ENCODE measurements around the gene SGO1. TPM values are rescaled to one million over a fixed set of nuclear protein-coding genes. Genes with fewer than 3 reads are reported as not detected.

Gene SGO1
- total and polyA plus RNA-seq, 5 donors from 2014 or later = 0.56 to 2.7 (median 2.1) TPM

DNA sequence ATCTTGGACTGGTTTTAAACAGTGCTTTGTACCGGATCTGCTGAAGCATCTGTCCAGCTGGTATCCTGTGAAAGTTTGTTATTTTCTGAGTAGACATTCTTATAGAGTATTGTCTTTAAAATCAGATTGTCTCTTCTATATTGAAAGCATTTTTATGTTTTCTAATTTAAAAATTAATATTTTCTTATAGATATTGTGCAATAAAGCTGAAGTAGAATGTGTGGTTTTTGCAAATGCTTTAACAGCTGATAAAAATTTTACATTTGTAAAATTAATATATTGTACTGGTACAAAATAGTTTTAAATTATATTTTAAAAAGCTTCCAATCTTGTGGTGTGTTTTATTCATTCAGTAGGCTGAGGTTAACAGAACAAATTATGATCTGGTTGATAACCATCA, 31.9 kb downstream of the SGO1 start:
- Histone ChIP-seq H3K4me3 (ENCODE audit: low read depth, low read length) (no peak overlapping the region), H3K9me3 (ENCODE audit: control insufficient read depth in 2 of 2, low read length in 2 of 2) (no peaks in the 10 kb centered on the region), H3K27me3 (ENCODE audit: control insufficient read depth, insufficient read depth, low read length) (no peaks in the 10 kb centered on the region), H3K4me1 (ENCODE audit: control insufficient read depth, insufficient read depth, low read length, poor library complexity, severe bottlenecking) (no peaks in the 10 kb centered on the region), H3K27ac (ENCODE audit: insufficient read depth, low read length, poor library complexity, severe bottlenecking) (no peak overlapping the region), H3K36me3 (ENCODE audit: control insufficient read depth, insufficient read depth, low read length) (peaks cover 41% of the 10 kb centered on the region)
- Mint-ChIP-seq H3K36me3 (peaks cover 17% of the 10 kb centered on the region), H3K27me3 (no peaks in the 10 kb centered on the region), H3K9me3 (no peaks in the 10 kb centered on the region), H3K4me1 (peaks cover 0 to 19% (median 5%) of the 10 kb centered on the region in 4 donors), H3K4me3 (no peak overlapping the region), H3K27ac (no peak overlapping the region)
- DNase-seq = no peak
- ATAC-seq (ENCODE audit: low read depth in 2 of 2) = no peak

GRCh38 chr3:20148466-20148865, 37.5 kb downstream of the SGO1 start:
- Histone ChIP-seq H3K36me3 (ENCODE audit: control insufficient read depth, insufficient read depth, low read length) (peaks cover 65% of the 10 kb centered on the region), H3K4me3 (ENCODE audit: low read depth, low read length) (no peak overlapping the region), H3K4me1 (ENCODE audit: control insufficient read depth, insufficient read depth, low read length, poor library complexity, severe bottlenecking) (no peaks in the 10 kb centered on the region), H3K9me3 (ENCODE audit: control insufficient read depth in 2 of 2, low read length in 2 of 2) (no peaks in the 10 kb centered on the region), H3K27ac (ENCODE audit: insufficient read depth, low read length, poor library complexity, severe bottlenecking) (no peak overlapping the region), H3K27me3 (ENCODE audit: control insufficient read depth, insufficient read depth, low read length) (no peaks in the 10 kb centered on the region)
- H3K27ac Mint-ChIP-seq = no peak overlapping the region
- H3K9me3 Mint-ChIP-seq = peaks cover 0 to under 1% (median 0%) of the 10 kb centered on the region in 7 donors
- no peaks in the 10 kb centered on the region for H3K27me3 Mint-ChIP-seq
- H3K4me3 Mint-ChIP-seq = no peak overlapping the region
- peaks cover 44% of the 10 kb centered on the region for H3K36me3 Mint-ChIP-seq
- DNase-seq (no peak), ATAC-seq (ENCODE audit: low read depth in 2 of 2) (no peak)
- peaks cover 3 to 17% (median 7%) of the 10 kb centered on the region in 4 donors for H3K4me1 Mint-ChIP-seq

DNA sequence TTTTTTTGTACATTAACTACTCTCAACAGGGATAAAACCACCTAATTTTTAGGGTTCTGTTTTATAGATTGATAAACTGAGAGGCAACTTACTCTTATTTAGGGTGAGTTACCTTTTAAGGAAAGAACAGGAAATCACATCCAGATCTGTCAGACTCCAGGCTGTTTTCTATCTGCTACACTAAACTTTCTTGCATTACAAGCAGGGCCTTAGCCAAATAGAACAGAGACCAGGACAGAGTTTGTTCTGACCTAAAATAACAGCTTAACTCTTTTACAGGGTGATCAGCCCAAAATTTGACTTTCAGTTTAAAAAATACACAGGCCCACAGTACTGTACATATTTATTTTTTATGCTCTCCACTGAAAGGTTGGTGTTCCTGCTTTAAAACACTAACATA, 38.6 kb downstream of the SGO1 start:
- H3K27me3 ChIP-seq (ENCODE audit: control insufficient read depth, insufficient read depth, low read length) = no peaks in the 10 kb centered on the region
- Mint-ChIP-seq H3K9me3 (peaks cover 0 to 2% (median 0%) of the 10 kb centered on the region in 7 donors), H3K27me3 (no peaks in the 10 kb centered on the region), H3K36me3 (peaks cover 53% of the 10 kb centered on the region), H3K27ac (no peak overlapping the region), H3K4me1 (peaks cover 3 to 13% (median 7%) of the 10 kb centered on the region in 4 donors), H3K4me3 (no peak overlapping the region)
- peaks cover 67% of the 10 kb centered on the region for H3K36me3 ChIP-seq (ENCODE audit: control insufficient read depth, insufficient read depth, low read length)
- DNase-seq = no peak
- H3K9me3 ChIP-seq (ENCODE audit: control insufficient read depth in 2 of 2, low read length in 2 of 2) = no peaks in the 10 kb centered on the region
- no peak for ATAC-seq (ENCODE audit: low read depth in 2 of 2)
- no peak overlapping the region for H3K4me3 ChIP-seq (ENCODE audit: low read depth, low read length)
- no peak overlapping the region for H3K27ac ChIP-seq (ENCODE audit: insufficient read depth, low read length, poor library complexity, severe bottlenecking)
- no peaks in the 10 kb centered on the region for H3K4me1 ChIP-seq (ENCODE audit: control insufficient read depth, insufficient read depth, low read length, poor library complexity, severe bottlenecking)

GRCh38 chr3:20146301-20146700, 39.7 kb downstream of the SGO1 start:
- H3K4me1 Mint-ChIP-seq = peaks cover 0 to 8% (median 5%) of the 10 kb centered on the region in 4 donors
- Histone ChIP-seq H3K9me3 (ENCODE audit: control insufficient read depth in 2 of 2, low read length in 2 of 2) (no peaks in the 10 kb centered on the region), H3K36me3 (ENCODE audit: control insufficient read depth, insufficient read depth, low read length) (peaks cover 71% of the 10 kb centered on the region), H3K4me1 (ENCODE audit: control insufficient read depth, insufficient read depth, low read length, poor library complexity, severe bottlenecking) (no peaks in the 10 kb centered on the region), H3K27ac (ENCODE audit: insufficient read depth, low read length, poor library complexity, severe bottlenecking) (no peak overlapping the region), H3K27me3 (ENCODE audit: control insufficient read depth, insufficient read depth, low read length) (no peaks in the 10 kb centered on the region), H3K4me3 (ENCODE audit: low read depth, low read length) (no peak overlapping the region)
- no peak for DNase-seq
- H3K27ac Mint-ChIP-seq = peak overlapping the region in 1 of 3 donors; percentile 48
- H3K27me3 Mint-ChIP-seq = no peaks in the 10 kb centered on the region
- peaks cover 59% of the 10 kb centered on the region for H3K36me3 Mint-ChIP-seq
- peaks cover 0 to 2% (median 0%) of the 10 kb centered on the region in 7 donors for H3K9me3 Mint-ChIP-seq
- no peak for ATAC-seq (ENCODE audit: low read depth in 2 of 2)
- no peak overlapping the region for H3K4me3 Mint-ChIP-seq

DNA sequence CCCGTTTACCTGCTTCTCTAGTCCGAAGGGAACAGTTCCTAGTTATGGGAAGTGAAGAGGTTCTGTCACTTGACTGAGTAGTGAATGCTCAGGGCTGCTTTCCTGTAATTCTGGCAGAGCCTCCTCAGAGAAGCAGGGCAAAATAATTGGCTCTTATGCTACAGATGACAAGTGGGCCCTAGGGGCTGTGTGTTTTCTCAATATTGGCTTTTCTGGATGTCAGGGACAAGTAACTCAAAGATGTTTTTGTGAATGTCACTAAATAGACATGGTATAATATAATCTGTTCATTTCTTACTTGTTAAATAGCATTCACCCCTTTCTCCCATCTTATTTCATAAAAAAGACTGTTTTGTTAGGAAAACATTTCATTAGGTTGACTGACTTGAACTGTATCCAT, 40.1 kb downstream of the SGO1 start:
- Histone ChIP-seq H3K27ac (ENCODE audit: insufficient read depth, low read length, poor library complexity, severe bottlenecking) (no peak overlapping the region), H3K27me3 (ENCODE audit: control insufficient read depth, insufficient read depth, low read length) (no peaks in the 10 kb centered on the region), H3K4me3 (ENCODE audit: low read depth, low read length) (no peak overlapping the region), H3K36me3 (ENCODE audit: control insufficient read depth, insufficient read depth, low read length) (peaks cover 68% of the 10 kb centered on the region), H3K9me3 (ENCODE audit: control insufficient read depth in 2 of 2, low read length in 2 of 2) (no peaks in the 10 kb centered on the region), H3K4me1 (ENCODE audit: control insufficient read depth, insufficient read depth, low read length, poor library complexity, severe bottlenecking) (no peaks in the 10 kb centered on the region)
- Mint-ChIP-seq H3K4me1 (peaks cover 0 to 9% (median 7%) of the 10 kb centered on the region in 4 donors), H3K27me3 (no peaks in the 10 kb centered on the region), H3K9me3 (peaks cover 0 to 2% (median 0%) of the 10 kb centered on the region in 7 donors), H3K4me3 (no peak overlapping the region), H3K27ac (no peak overlapping the region), H3K36me3 (peaks cover 63% of the 10 kb centered on the region)
- DNase-seq = no peak
- ATAC-seq (ENCODE audit: low read depth in 2 of 2) = no peak

GRCh38 chr3:20143519-20143918, 42.5 kb downstream of the SGO1 start:
- H3K36me3 Mint-ChIP-seq = peaks cover 60% of the 10 kb centered on the region
- H3K4me3 ChIP-seq (ENCODE audit: low read depth, low read length) = no peak overlapping the region
- no peaks in the 10 kb centered on the region for H3K27me3 ChIP-seq (ENCODE audit: control insufficient read depth, insufficient read depth, low read length)
- no peaks in the 10 kb centered on the region for H3K4me1 ChIP-seq (ENCODE audit: control insufficient read depth, insufficient read depth, low read length, poor library complexity, severe bottlenecking)
- DNase-seq (no peak), ATAC-seq (ENCODE audit: low read depth in 2 of 2) (no peak)
- peaks cover 0 to 11% (median 3%) of the 10 kb centered on the region in 4 donors for H3K4me1 Mint-ChIP-seq
- H3K27ac ChIP-seq (ENCODE audit: insufficient read depth, low read length, poor library complexity, severe bottlenecking) = no peak overlapping the region
- peaks cover 65% of the 10 kb centered on the region for H3K36me3 ChIP-seq (ENCODE audit: control insufficient read depth, insufficient read depth, low read length)
- H3K27me3 Mint-ChIP-seq = no peaks in the 10 kb centered on the region
- H3K4me3 Mint-ChIP-seq = no peak overlapping the region
- no peaks in the 10 kb centered on the region for H3K9me3 ChIP-seq (ENCODE audit: control insufficient read depth in 2 of 2, low read length in 2 of 2)
- no peak overlapping the region for H3K27ac Mint-ChIP-seq
- peaks cover 0 to 2% (median 0%) of the 10 kb centered on the region in 7 donors for H3K9me3 Mint-ChIP-seq

- Histone ChIP-seq H3K9me3 (ENCODE audit: control insufficient read depth in 2 of 2, low read length in 2 of 2) (no peaks in the 10 kb centered on the region), H3K27me3 (ENCODE audit: control insufficient read depth, insufficient read depth, low read length) (no peaks in the 10 kb centered on the region), H3K4me3 (ENCODE audit: low read depth, low read length) (no peak overlapping the region), H3K36me3 (ENCODE audit: control insufficient read depth, insufficient read depth, low read length) (peaks cover 62% of the 10 kb centered on the region), H3K4me1 (ENCODE audit: control insufficient read depth, insufficient read depth, low read length, poor library complexity, severe bottlenecking) (no peaks in the 10 kb centered on the region), H3K27ac (ENCODE audit: insufficient read depth, low read length, poor library complexity, severe bottlenecking) (no peak overlapping the region)
- H3K27me3 Mint-ChIP-seq = no peaks in the 10 kb centered on the region
- H3K36me3 Mint-ChIP-seq = peaks cover 52% of the 10 kb centered on the region
- peak overlapping the region in 1 of 3 donors; percentile 28 for H3K27ac Mint-ChIP-seq
- no peak for DNase-seq
- peaks cover 0 to 11% (median 2%) of the 10 kb centered on the region in 4 donors for H3K4me1 Mint-ChIP-seq
- H3K9me3 Mint-ChIP-seq = peaks cover 0 to 2% (median 0%) of the 10 kb centered on the region in 7 donors
- ATAC-seq (ENCODE audit: low read depth in 2 of 2) = no peak
- H3K4me3 Mint-ChIP-seq = no peak overlapping the region
Measured at GRCh38 chr3:20142517-20142916, 43.5 kb downstream of the SGO1 start.

- Mint-ChIP-seq H3K4me3 (no peak overlapping the region), H3K36me3 (peaks cover 52% of the 10 kb centered on the region), H3K9me3 (peaks cover 0 to 2% (median 0%) of the 10 kb centered on the region in 7 donors), H3K27ac (peak overlapping the region in 1 of 3 donors; percentile 75), H3K27me3 (no peaks in the 10 kb centered on the region), H3K4me1 (peaks cover 0 to 11% (median 3%) of the 10 kb centered on the region in 4 donors)
- Histone ChIP-seq H3K27ac (ENCODE audit: insufficient read depth, low read length, poor library complexity, severe bottlenecking) (no peak overlapping the region), H3K36me3 (ENCODE audit: control insufficient read depth, insufficient read depth, low read length) (peaks cover 65% of the 10 kb centered on the region), H3K4me1 (ENCODE audit: control insufficient read depth, insufficient read depth, low read length, poor library complexity, severe bottlenecking) (no peaks in the 10 kb centered on the region), H3K9me3 (ENCODE audit: control insufficient read depth in 2 of 2, low read length in 2 of 2) (no peaks in the 10 kb centered on the region), H3K27me3 (ENCODE audit: control insufficient read depth, insufficient read depth, low read length) (no peaks in the 10 kb centered on the region), H3K4me3 (ENCODE audit: low read depth, low read length) (no peak overlapping the region)
- no peak for DNase-seq
- ATAC-seq (ENCODE audit: low read depth in 2 of 2) = no peak
Measured at GRCh38 chr3:20141851-20142250, 44.2 kb downstream of the SGO1 start.

All from CD4-positive, CD25-positive, alpha-beta regulatory T cell (primary cell).